ENCODE measurements around the gene EID2.

Gene EID2

GRCh38 chr19:39544226-39544903 is 4.4 kb upstream of the EID2 start:
- Histone ChIP-seq H3K9me3 (replicated peaks in 1 of 2; ENCODE audit: control insufficient read depth in 2 of 2, insufficient read depth in 1 of 2, low read depth in 1 of 2, low read length in 2 of 2) (peaks cover 0 to 2% of the 10 kb centered on the region in 2 donors), H3K18ac (ENCODE audit: low read length) (no peak overlapping the region), H2BK15ac (ENCODE audit: low read length) (no peak overlapping the region), H3K14ac (ENCODE audit: low read length) (no peak overlapping the region), H2AFZ (ENCODE audit: low read length) (no peak overlapping the region), H4K8ac (ENCODE audit: low read depth, low read length) (no peak overlapping the region), H3K4ac (ENCODE audit: low read length) (no peak overlapping the region), H2BK120ac (ENCODE audit: low read depth, low read length) (no peak overlapping the region), H3K36me3 (replicated peaks in 1 of 2; ENCODE audit: control insufficient read depth in 2 of 2, insufficient read depth in 2 of 2, low read length in 2 of 2) (no peaks in the 10 kb centered on the region), H3K4me2 (ENCODE audit: insufficient read depth, low read length, poor library complexity, severe bottlenecking) (no peak overlapping the region), H3K23ac (ENCODE audit: low read depth, low read length, poor library complexity) (no peak overlapping the region), H2BK5ac (ENCODE audit: low read length) (no peak overlapping the region), H3K79me1 (ENCODE audit: low read depth, low read length) (peaks cover 1% of the 10 kb centered on the region), H2BK12ac (ENCODE audit: low read length) (no peak overlapping the region), H4K91ac (ENCODE audit: low read depth, low read length, poor library complexity) (no peak overlapping the region), H3K4me1 (ENCODE audit: control insufficient read depth in 2 of 2, insufficient read depth in 1 of 2, low read depth in 1 of 2, low read length in 2 of 2) (peaks cover 5 to 9% of the 10 kb centered on the region in 2 donors), H3K27ac (replicated peaks; ENCODE audit: low read length) (no peak overlapping the region), H3K27me3 (ENCODE audit: control insufficient read depth in 3 of 3, insufficient read depth in 3 of 3, low read depth in 1 of 3, low read length in 3 of 3) (peaks cover 0 to 2% (median 0%) of the 10 kb centered on the region in 3 experiments), H3K9ac (ENCODE audit: low read depth, low read length, poor library complexity) (no peak overlapping the region), H3K4me3 (ENCODE audit: low read length in 2 of 2) (no peak overlapping the region), H2AK5ac (ENCODE audit: low read depth, low read length) (no peak overlapping the region)
- WGBS, 2 donors (ENCODE audit: extremely low coverage in 2 of 2, insufficient read length in 2 of 2, insufficient replicate concordance in 1 of 2): no CpG with 5 or more reads among the region's 7 CpGs
- no peak for DNase-seq (ENCODE audit: low spot score)

DNA sequence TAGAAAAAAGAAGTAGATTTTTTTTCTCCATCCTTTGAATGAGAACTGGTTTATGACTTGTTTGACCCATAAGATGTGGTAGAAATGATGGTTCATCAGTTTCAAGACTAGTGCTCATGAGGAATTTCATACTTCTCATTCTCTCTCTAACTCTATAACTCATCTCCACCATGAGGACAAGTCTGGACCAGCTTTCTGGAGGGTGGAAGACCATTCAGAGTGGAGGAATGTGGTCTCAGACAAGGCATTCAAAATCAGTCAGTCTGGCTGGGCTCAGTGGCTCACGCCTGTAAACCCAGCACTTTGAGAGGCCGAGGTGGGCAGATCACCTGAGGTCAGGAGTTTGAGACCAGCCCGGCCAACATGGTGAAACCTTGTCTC is 3.5 kb upstream of the EID2 start:
- Histone ChIP-seq H3K23ac (ENCODE audit: low read depth, low read length, poor library complexity) (no peak overlapping the region), H3K27ac (replicated peaks; ENCODE audit: low read length) (no peak overlapping the region), H3K4me3 (ENCODE audit: low read length in 2 of 2) (no peak overlapping the region), H4K91ac (ENCODE audit: low read depth, low read length, poor library complexity) (no peak overlapping the region), H3K79me1 (ENCODE audit: low read depth, low read length) (peaks cover 1% of the 10 kb centered on the region), H3K18ac (ENCODE audit: low read length) (no peak overlapping the region), H2BK15ac (ENCODE audit: low read length) (no peak overlapping the region), H3K14ac (ENCODE audit: low read length) (no peak overlapping the region), H2BK5ac (ENCODE audit: low read length) (no peak overlapping the region), H2BK12ac (ENCODE audit: low read length) (no peak overlapping the region), H3K27me3 (ENCODE audit: control insufficient read depth in 3 of 3, insufficient read depth in 3 of 3, low read depth in 1 of 3, low read length in 3 of 3) (no peaks in the 10 kb centered on the region), H2AFZ (ENCODE audit: low read length) (no peak overlapping the region), H3K9me3 (replicated peaks in 1 of 2; ENCODE audit: control insufficient read depth in 2 of 2, insufficient read depth in 1 of 2, low read depth in 1 of 2, low read length in 2 of 2) (peaks cover 0 to 2% of the 10 kb centered on the region in 2 donors), H3K36me3 (replicated peaks in 1 of 2; ENCODE audit: control insufficient read depth in 2 of 2, insufficient read depth in 2 of 2, low read length in 2 of 2) (no peaks in the 10 kb centered on the region), H3K9ac (ENCODE audit: low read depth, low read length, poor library complexity) (no peak overlapping the region), H4K8ac (ENCODE audit: low read depth, low read length) (no peak overlapping the region), H2AK5ac (ENCODE audit: low read depth, low read length) (no peak overlapping the region), H3K4ac (ENCODE audit: low read length) (no peak overlapping the region), H3K4me2 (ENCODE audit: insufficient read depth, low read length, poor library complexity, severe bottlenecking) (no peak overlapping the region), H3K4me1 (ENCODE audit: control insufficient read depth in 2 of 2, insufficient read depth in 1 of 2, low read depth in 1 of 2, low read length in 2 of 2) (peaks cover 5 to 9% of the 10 kb centered on the region in 2 donors), H2BK120ac (ENCODE audit: low read depth, low read length) (no peak overlapping the region)
- WGBS, 2 donors (ENCODE audit: extremely low coverage in 2 of 2, insufficient read length in 2 of 2, insufficient replicate concordance in 1 of 2): no CpG with 5 or more reads among the region's 3 CpGs
- no peak for DNase-seq (ENCODE audit: low spot score)

- Histone ChIP-seq H3K4ac (ENCODE audit: low read length) (no peak overlapping the region), H4K8ac (ENCODE audit: low read depth, low read length) (no peak overlapping the region), H2BK15ac (ENCODE audit: low read length) (no peak overlapping the region), H4K91ac (ENCODE audit: low read depth, low read length, poor library complexity) (no peak overlapping the region), H2BK120ac (ENCODE audit: low read depth, low read length) (no peak overlapping the region), H3K4me1 (ENCODE audit: control insufficient read depth in 2 of 2, insufficient read depth in 1 of 2, low read depth in 1 of 2, low read length in 2 of 2) (peaks cover 5 to 13% of the 10 kb centered on the region in 2 donors), H2BK12ac (ENCODE audit: low read length) (no peak overlapping the region), H3K4me2 (ENCODE audit: insufficient read depth, low read length, poor library complexity, severe bottlenecking) (no peak overlapping the region), H2AFZ (ENCODE audit: low read length) (peak overlapping the region; percentile 80), H3K27ac (replicated peaks; ENCODE audit: low read length) (no peak overlapping the region), H3K27me3 (ENCODE audit: control insufficient read depth in 3 of 3, insufficient read depth in 3 of 3, low read depth in 1 of 3, low read length in 3 of 3) (no peaks in the 10 kb centered on the region), H2AK5ac (ENCODE audit: low read depth, low read length) (no peak overlapping the region), H3K14ac (ENCODE audit: low read length) (no peak overlapping the region), H3K23ac (ENCODE audit: low read depth, low read length, poor library complexity) (no peak overlapping the region), H3K79me1 (ENCODE audit: low read depth, low read length) (peaks cover 1% of the 10 kb centered on the region), H3K18ac (ENCODE audit: low read length) (no peak overlapping the region), H3K9me3 (replicated peaks in 1 of 2; ENCODE audit: control insufficient read depth in 2 of 2, insufficient read depth in 1 of 2, low read depth in 1 of 2, low read length in 2 of 2) (peaks cover 0 to 2% of the 10 kb centered on the region in 2 donors), H3K9ac (ENCODE audit: low read depth, low read length, poor library complexity) (no peak overlapping the region), H2BK5ac (ENCODE audit: low read length) (no peak overlapping the region), H3K36me3 (replicated peaks in 1 of 2; ENCODE audit: control insufficient read depth in 2 of 2, insufficient read depth in 2 of 2, low read length in 2 of 2) (no peaks in the 10 kb centered on the region), H3K4me3 (ENCODE audit: low read length in 2 of 2) (no peak overlapping the region)
- no CpG with 5 or more reads among the region's 2 CpGs for WGBS, 2 donors (ENCODE audit: extremely low coverage in 2 of 2, insufficient read length in 2 of 2, insufficient replicate concordance in 1 of 2)
- DNase-seq (ENCODE audit: low spot score): no peak
Measured at GRCh38 chr19:39542206-39542605, 2.2 kb upstream of the EID2 start.

DNA sequence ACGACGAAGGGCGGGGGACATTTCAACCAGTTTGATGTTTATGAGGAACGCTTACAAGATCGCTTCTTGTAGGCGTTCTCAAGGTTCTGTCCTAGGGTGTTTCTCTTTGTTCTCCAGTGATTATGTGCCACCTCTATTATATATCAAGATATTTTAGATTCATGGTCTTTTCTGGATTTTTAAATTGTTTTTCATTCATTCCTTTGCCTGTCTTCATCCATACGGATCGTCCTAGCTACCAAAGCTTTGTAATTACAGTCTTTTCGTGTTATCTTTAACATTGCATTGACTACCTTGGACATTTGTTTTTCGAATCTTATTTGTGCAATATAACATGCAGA is 342 bp upstream of the EID2 start:
- peaks cover 5 to 13% of the 10 kb centered on the region in 2 donors for H3K4me1 ChIP-seq (ENCODE audit: control insufficient read depth in 2 of 2, insufficient read depth in 1 of 2, low read depth in 1 of 2, low read length in 2 of 2)
- no peak overlapping the region for H3K27ac ChIP-seq (replicated peaks; ENCODE audit: low read length)
- peaks cover 0 to 2% of the 10 kb centered on the region in 2 donors for H3K9me3 ChIP-seq (replicated peaks in 1 of 2; ENCODE audit: control insufficient read depth in 2 of 2, insufficient read depth in 1 of 2, low read depth in 1 of 2, low read length in 2 of 2)
- H4K8ac ChIP-seq (ENCODE audit: low read depth, low read length): no peak overlapping the region
- peak overlapping the region; percentile 94 for H3K23ac ChIP-seq (ENCODE audit: low read depth, low read length, poor library complexity)
- H2BK12ac ChIP-seq (ENCODE audit: low read length): no peak overlapping the region
- H3K27me3 ChIP-seq (ENCODE audit: control insufficient read depth in 3 of 3, insufficient read depth in 3 of 3, low read depth in 1 of 3, low read length in 3 of 3): no peaks in the 10 kb centered on the region
- no peak overlapping the region for H3K14ac ChIP-seq (ENCODE audit: low read length)
- no peak overlapping the region for H2BK5ac ChIP-seq (ENCODE audit: low read length)
- peak overlapping the region; percentile 93 for H2AFZ ChIP-seq (ENCODE audit: low read length)
- no peak overlapping the region for H2BK120ac ChIP-seq (ENCODE audit: low read depth, low read length)
- H3K4me3 ChIP-seq (ENCODE audit: low read length in 2 of 2): peak overlapping the region in 1 of 2 donors; percentile 73
- no peak overlapping the region for H2BK15ac ChIP-seq (ENCODE audit: low read length)
- H3K79me1 ChIP-seq (ENCODE audit: low read depth, low read length): peaks cover 1% of the 10 kb centered on the region
- no peak overlapping the region for H3K18ac ChIP-seq (ENCODE audit: low read length)
- no peak overlapping the region for H2AK5ac ChIP-seq (ENCODE audit: low read depth, low read length)
- H3K36me3 ChIP-seq (replicated peaks in 1 of 2; ENCODE audit: control insufficient read depth in 2 of 2, insufficient read depth in 2 of 2, low read length in 2 of 2): no peaks in the 10 kb centered on the region
- H3K4ac ChIP-seq (ENCODE audit: low read length): no peak overlapping the region
- H3K4me2 ChIP-seq (ENCODE audit: insufficient read depth, low read length, poor library complexity, severe bottlenecking): no peak overlapping the region
- H4K91ac ChIP-seq (ENCODE audit: low read depth, low read length, poor library complexity): no peak overlapping the region
- WGBS, 2 donors (ENCODE audit: extremely low coverage in 2 of 2, insufficient read length in 2 of 2, insufficient replicate concordance in 1 of 2): no CpG with 5 or more reads among the region's 10 CpGs
- DNase-seq (ENCODE audit: low spot score): no peak
- H3K9ac ChIP-seq (ENCODE audit: low read depth, low read length, poor library complexity): no peak overlapping the region
